Right atrium auricular region (tissue), 2 donors: ENCODE results near the gene PDGFA. TPM values are rescaled to one million over a fixed set of nuclear protein-coding genes. Genes with fewer than 3 reads are reported as not detected.

Experiments
- DNase-seq: peaks from one replicate; pipeline ENCODE4 v3.0.0-alpha.2; 2019; ENCODE audit warnings: low spot score
- H3K27ac ChIP-seq, 2 donors: fragments of 200-600 bp; sonication (generic); 1 replicate in 1 of 2; 2 replicates in 1 of 2; pipeline ENCODE4 v1.5.1; 2016 to 2019
- H3K27me3 ChIP-seq, 2 donors: fragments of 200-600 bp; sonication (generic); one replicate each; pipeline versions ENCODE4 v1.5.1 to v1.6.0; 2017 to 2019
- H3K36me3 ChIP-seq: fragments of 200-600 bp; sonication (generic); one replicate; pipeline ENCODE4 v1.5.1; 2016
- H3K4me1 ChIP-seq, 2 donors: fragments of 200-600 bp; sonication (generic); one replicate each; pipeline versions ENCODE4 v1.5.1 to v1.6.0; 2017 to 2019
- H3K4me3 ChIP-seq, 2 donors: fragments of 200-600 bp; sonication (generic); 1 replicate in 1 of 2; 2 replicates in 1 of 2; pipeline ENCODE4 v1.5.1; 2017 to 2019; ENCODE audit warnings: mild to moderate bottlenecking in 1 of 2, moderate library complexity in 1 of 2
- H3K9me3 ChIP-seq, 2 donors: fragments of 200-600 bp; sonication (generic); one replicate each; pipeline ENCODE4 v1.5.1; 2019
- CTCF ChIP-seq, 2 donors: fragments of 200-600 bp; sonication (generic); IDR thresholded peaks; one replicate each; pipeline ENCODE4 v1.5.1; 2019; ENCODE audit warnings: antibody characterized with exemption in 2 of 2
- total RNA-seq, 2 donors: library from RNA; depleted of rRNA; stranded (reverse); fragments of >200 nt; gene quantifications; one replicate each; pipeline ENCODE4 v1.1.0, GENCODE V29; 2016

Gene PDGFA
- total RNA-seq, 2 donors from 2014 or later, result 31.8 to 34.2 TPM

GRCh38 chr7:461117-461452, 58.6 kb downstream of the PDGFA start:
- Histone ChIP-seq H3K36me3 (no peaks in the 10 kb centered on the region), H3K4me1 (peaks cover 0 to 25% of the 10 kb centered on the region in 2 donors), H3K9me3 (no peaks in the 10 kb centered on the region), H3K27ac (peak overlapping the region in 1 of 2 donors; percentile 6), H3K4me3 (no peak overlapping the region), H3K27me3 (no peaks in the 10 kb centered on the region)
- no peak for TF ChIP-seq CTCF (IDR thresholded peaks at IDR 0.05)
- DNase-seq, result no peak

- no peak for TF ChIP-seq CTCF (IDR thresholded peaks at IDR 0.05)
- no peak for DNase-seq
- no peaks in the 10 kb centered on the region for H3K36me3 ChIP-seq
- peaks cover 0 to 26% of the 10 kb centered on the region in 2 donors for H3K4me1 ChIP-seq
- no peaks in the 10 kb centered on the region for H3K27me3 ChIP-seq
- peak overlapping the region in 1 of 2 donors; percentile 6 for H3K27ac ChIP-seq
- peak overlapping the region in 1 of 2 donors; percentile 7 for H3K4me3 ChIP-seq
- no peaks in the 10 kb centered on the region for H3K9me3 ChIP-seq
Observed at GRCh38 chr7:460374-461116, 59.1 kb downstream of the PDGFA start.

- peak overlapping the region in 1 of 2 donors; percentile 6 for H3K27ac ChIP-seq
- DNase-seq, result no peak
- H3K27me3 ChIP-seq, result no peaks in the 10 kb centered on the region
- H3K4me3 ChIP-seq, result no peak overlapping the region
- peaks cover 0 to 25% of the 10 kb centered on the region in 2 donors for H3K4me1 ChIP-seq
- no peak for TF ChIP-seq CTCF (IDR thresholded peaks at IDR 0.05)
- no peaks in the 10 kb centered on the region for H3K36me3 ChIP-seq
- no peaks in the 10 kb centered on the region for H3K9me3 ChIP-seq
Observed at GRCh38 chr7:459584-460373, 59.9 kb downstream of the PDGFA start.

- Histone ChIP-seq H3K4me1 (peaks cover 0 to 21% of the 10 kb centered on the region in 2 donors), H3K4me3 (no peak overlapping the region), H3K9me3 (no peaks in the 10 kb centered on the region), H3K27me3 (no peaks in the 10 kb centered on the region), H3K27ac (no peak overlapping the region), H3K36me3 (no peaks in the 10 kb centered on the region)
- DNase-seq, result no peak
- TF ChIP-seq CTCF (IDR thresholded peaks at IDR 0.05), result no peak
Observed at GRCh38 chr7:458511-459245, 61.0 kb downstream of the PDGFA start.

GRCh38 chr7:457814-458510, 61.7 kb downstream of the PDGFA start:
- DNase-seq, result no peak
- no peaks in the 10 kb centered on the region for H3K27me3 ChIP-seq
- H3K4me1 ChIP-seq, result peaks cover 0 to 26% of the 10 kb centered on the region in 2 donors
- no peaks in the 10 kb centered on the region for H3K9me3 ChIP-seq
- no peak overlapping the region for H3K27ac ChIP-seq
- no peak for TF ChIP-seq CTCF (IDR thresholded peaks at IDR 0.05)
- no peaks in the 10 kb centered on the region for H3K36me3 ChIP-seq
- no peak overlapping the region for H3K4me3 ChIP-seq
